ENCODE data around the gene LCE1E.

Gene LCE1E

GRCh38 chr1:152786077-152786476 is at the start of gene LCE1E:
Gene LCE1E, plus strand, starts transcription at chr1:152786257. Its CDS starts 1,043 bp downstream, at chr1:152787300.
- Mint-ChIP-seq H3K27me3 (peaks cover 64% of the 10 kb centered on the region), H3K9me3 (no peaks in the 10 kb centered on the region), H3K4me1 (no peaks in the 10 kb centered on the region), H3K36me3 (ENCODE audit: insufficient read depth) (no peaks in the 10 kb centered on the region), H3K27ac (ENCODE audit: low read depth) (no peak within 1 kb of the TSS), H3K4me3 (no peak within 1 kb of the TSS)
- ATAC-seq (replicated peaks; ENCODE audit: extremely low read depth, poor library complexity, severe bottlenecking), result no peak
- DNase-seq (ENCODE audit: low spot score in 2 of 2), result no peak

DNA sequence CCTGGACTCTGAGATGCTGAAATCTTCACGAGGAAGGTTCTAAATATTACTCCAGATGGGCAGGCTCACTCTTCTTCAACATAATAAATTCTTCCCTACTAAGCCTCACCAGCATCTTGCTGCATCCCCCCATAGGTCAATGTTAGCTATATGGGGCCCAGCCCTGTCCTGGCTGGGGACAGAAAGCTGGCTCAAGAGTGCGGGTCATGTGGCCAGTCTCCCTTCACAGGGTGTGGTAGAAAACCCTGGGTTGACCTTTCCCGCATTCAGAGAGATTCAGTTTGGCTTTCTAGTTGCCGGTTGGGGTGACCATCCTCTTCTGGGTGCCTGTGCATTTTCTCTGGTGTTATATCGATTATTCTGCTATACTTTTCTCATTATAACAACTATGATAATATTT is 48.1 kb upstream of the LCE1E start:
- Mint-ChIP-seq H3K4me1 (no peaks in the 10 kb centered on the region), H3K36me3 (ENCODE audit: insufficient read depth) (no peaks in the 10 kb centered on the region), H3K27me3 (peaks cover 77% of the 10 kb centered on the region), H3K9me3 (no peaks in the 10 kb centered on the region), H3K27ac (ENCODE audit: low read depth) (no peak overlapping the region), H3K4me3 (no peak overlapping the region)
- no peak for DNase-seq (ENCODE audit: low spot score in 2 of 2)
- no peak for ATAC-seq (replicated peaks; ENCODE audit: extremely low read depth, poor library complexity, severe bottlenecking)

DNA sequence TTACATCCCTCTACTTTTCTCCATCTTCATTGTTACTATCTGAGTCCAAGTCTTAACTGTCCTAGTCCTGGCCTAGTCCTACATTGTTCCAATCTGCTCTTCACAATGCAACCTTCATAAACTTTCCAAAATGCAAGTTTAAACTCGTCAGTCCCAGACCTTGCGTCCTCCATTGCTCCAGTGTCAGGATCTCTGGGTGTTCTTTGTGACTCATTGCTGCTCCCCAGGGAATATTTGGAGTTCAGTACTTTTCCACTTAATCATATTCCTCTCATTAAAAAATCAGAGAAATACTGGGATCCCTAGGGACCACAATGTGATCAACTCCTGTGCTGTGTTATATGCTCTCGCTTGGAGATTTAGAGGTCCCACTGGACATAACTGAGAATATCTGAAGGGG is 46.2 kb upstream of the LCE1E start:
- ATAC-seq (replicated peaks; ENCODE audit: extremely low read depth, poor library complexity, severe bottlenecking), result no peak
- DNase-seq (ENCODE audit: low spot score in 2 of 2), result no peak
- Mint-ChIP-seq H3K27ac (ENCODE audit: low read depth) (no peak overlapping the region), H3K27me3 (peaks cover 76% of the 10 kb centered on the region), H3K4me3 (no peak overlapping the region), H3K36me3 (ENCODE audit: insufficient read depth) (no peaks in the 10 kb centered on the region), H3K4me1 (no peaks in the 10 kb centered on the region), H3K9me3 (no peaks in the 10 kb centered on the region)

GRCh38 chr1:152741656-152742055 is 44.4 kb upstream of the LCE1E start:
- H3K9me3 Mint-ChIP-seq, result no peaks in the 10 kb centered on the region
- H3K27me3 Mint-ChIP-seq, result peaks cover 72% of the 10 kb centered on the region

GRCh38 chr1:152743371-152744145 is 42.5 kb upstream of the LCE1E start:
- DNase-seq (ENCODE audit: low spot score in 2 of 2), result no peak
- no peak for ATAC-seq (replicated peaks; ENCODE audit: extremely low read depth, poor library complexity, severe bottlenecking)
- no peaks in the 10 kb centered on the region for H3K36me3 Mint-ChIP-seq (ENCODE audit: insufficient read depth)
- no peak overlapping the region for H3K27ac Mint-ChIP-seq (ENCODE audit: low read depth)
- H3K27me3 Mint-ChIP-seq, result peaks cover 68% of the 10 kb centered on the region
- no peak overlapping the region for H3K4me3 Mint-ChIP-seq
- no peaks in the 10 kb centered on the region for H3K4me1 Mint-ChIP-seq
- H3K9me3 Mint-ChIP-seq, result no peaks in the 10 kb centered on the region

More at GRCh38 chr1:152741656-152742055, 44.4 kb upstream of the LCE1E start:
- Mint-ChIP-seq H3K27ac (ENCODE audit: low read depth) (no peak overlapping the region), H3K4me3 (no peak overlapping the region), H3K4me1 (no peaks in the 10 kb centered on the region), H3K36me3 (ENCODE audit: insufficient read depth) (no peaks in the 10 kb centered on the region)
- DNase-seq (ENCODE audit: low spot score in 2 of 2), result no peak
- no peak for ATAC-seq (replicated peaks; ENCODE audit: extremely low read depth, poor library complexity, severe bottlenecking)

GRCh38 chr1:152745289-152745704 is 40.8 kb upstream of the LCE1E start:
- ATAC-seq (replicated peaks; ENCODE audit: extremely low read depth, poor library complexity, severe bottlenecking), result no peak
- Mint-ChIP-seq H3K27me3 (peaks cover 71% of the 10 kb centered on the region), H3K4me1 (no peaks in the 10 kb centered on the region), H3K9me3 (no peaks in the 10 kb centered on the region), H3K36me3 (ENCODE audit: insufficient read depth) (no peaks in the 10 kb centered on the region), H3K27ac (ENCODE audit: low read depth) (no peak overlapping the region), H3K4me3 (no peak overlapping the region)
- no peak for DNase-seq (ENCODE audit: low spot score in 2 of 2)

GRCh38 chr1:152745765-152746444 is 40.2 kb upstream of the LCE1E start:
- Mint-ChIP-seq H3K4me1 (no peaks in the 10 kb centered on the region), H3K27ac (ENCODE audit: low read depth) (no peak overlapping the region)
- ATAC-seq (replicated peaks; ENCODE audit: extremely low read depth, poor library complexity, severe bottlenecking), result no peak

DNA sequence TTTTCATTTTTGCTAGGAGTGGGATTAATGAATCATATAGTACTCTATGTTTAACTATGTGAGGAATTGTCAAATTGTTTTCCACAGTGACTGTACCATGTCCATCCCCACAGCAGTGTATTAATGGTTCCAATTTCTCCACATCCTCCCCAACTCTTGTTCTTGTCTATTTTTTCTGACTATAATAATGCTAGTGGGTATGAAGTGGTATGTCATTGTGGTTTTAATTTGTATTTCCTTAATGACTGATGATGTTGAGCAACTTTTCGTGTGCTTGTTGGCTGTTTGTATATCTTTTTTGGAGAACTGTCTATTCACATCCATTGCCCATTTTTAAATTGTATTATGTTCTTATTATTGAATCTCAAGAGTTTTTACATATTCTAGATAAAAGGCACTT is 38.2 kb upstream of the LCE1E start:
- no peaks in the 10 kb centered on the region for H3K4me1 Mint-ChIP-seq
- no peaks in the 10 kb centered on the region for H3K9me3 Mint-ChIP-seq
- H3K27ac Mint-ChIP-seq (ENCODE audit: low read depth), result no peak overlapping the region
- DNase-seq (ENCODE audit: low spot score in 2 of 2) (no peak), ATAC-seq (replicated peaks; ENCODE audit: extremely low read depth, poor library complexity, severe bottlenecking) (no peak)
- no peaks in the 10 kb centered on the region for H3K36me3 Mint-ChIP-seq (ENCODE audit: insufficient read depth)
- H3K4me3 Mint-ChIP-seq, result no peak overlapping the region
- H3K27me3 Mint-ChIP-seq, result peaks cover 84% of the 10 kb centered on the region

More at GRCh38 chr1:152745765-152746444, 40.2 kb upstream of the LCE1E start:
- Mint-ChIP-seq H3K27me3 (peaks cover 77% of the 10 kb centered on the region), H3K4me3 (no peak overlapping the region), H3K36me3 (ENCODE audit: insufficient read depth) (no peaks in the 10 kb centered on the region), H3K9me3 (no peaks in the 10 kb centered on the region)
- DNase-seq (ENCODE audit: low spot score in 2 of 2), result no peak

GRCh38 chr1:152752225-152752624 is 33.8 kb upstream of the LCE1E start:
- H3K36me3 Mint-ChIP-seq (ENCODE audit: insufficient read depth), result no peaks in the 10 kb centered on the region
- DNase-seq (ENCODE audit: low spot score in 2 of 2) (no peak), ATAC-seq (replicated peaks; ENCODE audit: extremely low read depth, poor library complexity, severe bottlenecking) (no peak)
- peaks cover 89% of the 10 kb centered on the region for H3K27me3 Mint-ChIP-seq
- no peaks in the 10 kb centered on the region for H3K9me3 Mint-ChIP-seq
- H3K27ac Mint-ChIP-seq (ENCODE audit: low read depth), result no peak overlapping the region
- H3K4me1 Mint-ChIP-seq, result no peaks in the 10 kb centered on the region
- no peak overlapping the region for H3K4me3 Mint-ChIP-seq

DNA sequence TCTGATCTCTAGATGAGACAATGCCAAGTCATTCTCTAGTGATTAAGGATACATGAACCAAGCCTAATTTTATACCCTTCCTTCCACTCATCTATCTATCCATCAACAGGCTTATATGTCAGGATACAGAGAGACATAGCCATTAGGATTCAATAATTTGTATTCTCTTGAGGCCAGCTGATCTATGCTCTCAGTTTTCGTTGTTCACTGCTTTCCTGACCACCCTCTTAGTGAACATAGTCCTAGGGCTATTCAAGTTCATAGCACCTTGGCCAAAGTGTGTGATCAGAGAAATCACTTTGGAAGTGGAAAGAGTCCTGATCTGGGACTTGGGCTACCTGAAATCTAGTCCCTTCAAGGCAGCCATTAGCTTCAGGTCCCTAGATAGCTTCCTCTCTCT is 32.5 kb upstream of the LCE1E start:
- peaks cover 86% of the 10 kb centered on the region for H3K27me3 Mint-ChIP-seq
- DNase-seq (ENCODE audit: low spot score in 2 of 2) (no peak), ATAC-seq (replicated peaks; ENCODE audit: extremely low read depth, poor library complexity, severe bottlenecking) (no peak)
- no peaks in the 10 kb centered on the region for H3K4me1 Mint-ChIP-seq
- H3K27ac Mint-ChIP-seq (ENCODE audit: low read depth), result no peak overlapping the region
- no peaks in the 10 kb centered on the region for H3K9me3 Mint-ChIP-seq
- H3K4me3 Mint-ChIP-seq, result no peak overlapping the region
- no peaks in the 10 kb centered on the region for H3K36me3 Mint-ChIP-seq (ENCODE audit: insufficient read depth)

GRCh38 chr1:152756872-152757271 is 29.2 kb upstream of the LCE1E start:
- Mint-ChIP-seq H3K4me3 (no peak overlapping the region), H3K27me3 (peaks cover 80% of the 10 kb centered on the region), H3K36me3 (ENCODE audit: insufficient read depth) (no peaks in the 10 kb centered on the region), H3K4me1 (no peaks in the 10 kb centered on the region), H3K9me3 (no peaks in the 10 kb centered on the region), H3K27ac (ENCODE audit: low read depth) (no peak overlapping the region)
- DNase-seq (ENCODE audit: low spot score in 2 of 2) (no peak), ATAC-seq (replicated peaks; ENCODE audit: extremely low read depth, poor library complexity, severe bottlenecking) (no peak)

DNA sequence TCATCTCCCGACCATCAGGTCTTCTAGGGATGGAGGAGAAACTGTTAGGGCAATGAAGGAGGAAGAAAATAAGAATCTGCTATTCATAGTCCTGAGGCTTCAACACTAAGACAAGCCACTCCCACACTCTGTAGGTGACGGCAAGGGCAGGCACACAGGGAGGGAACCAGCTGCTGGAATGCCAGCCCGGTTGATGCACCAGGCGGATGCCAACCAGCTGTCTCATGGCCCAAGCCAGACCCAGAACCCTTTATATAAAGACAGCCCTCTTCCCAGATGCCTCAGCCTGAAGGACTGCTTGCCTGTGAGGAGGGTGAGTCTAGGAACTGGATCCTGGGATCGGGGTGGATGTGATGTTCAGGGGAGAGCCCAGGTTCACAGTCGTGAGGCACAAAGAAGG is 28.3 kb upstream of the LCE1E start, which contains the start of gene KPRP:
Gene KPRP, plus strand, starts transcription at position 279 of the 400 bp plus-strand sequence. CDS start 1,564 bp downstream, outside the sequence.
- Mint-ChIP-seq H3K27ac (ENCODE audit: low read depth) (no peak within 1 kb of the TSS), H3K36me3 (ENCODE audit: insufficient read depth) (no peaks in the 10 kb centered on the region), H3K4me3 (no peak within 1 kb of the TSS), H3K4me1 (no peaks in the 10 kb centered on the region), H3K27me3 (peaks cover 80% of the 10 kb centered on the region), H3K9me3 (no peaks in the 10 kb centered on the region)
- DNase-seq (ENCODE audit: low spot score in 2 of 2) (no peak), ATAC-seq (replicated peaks; ENCODE audit: extremely low read depth, poor library complexity, severe bottlenecking) (no peak)

DNA sequence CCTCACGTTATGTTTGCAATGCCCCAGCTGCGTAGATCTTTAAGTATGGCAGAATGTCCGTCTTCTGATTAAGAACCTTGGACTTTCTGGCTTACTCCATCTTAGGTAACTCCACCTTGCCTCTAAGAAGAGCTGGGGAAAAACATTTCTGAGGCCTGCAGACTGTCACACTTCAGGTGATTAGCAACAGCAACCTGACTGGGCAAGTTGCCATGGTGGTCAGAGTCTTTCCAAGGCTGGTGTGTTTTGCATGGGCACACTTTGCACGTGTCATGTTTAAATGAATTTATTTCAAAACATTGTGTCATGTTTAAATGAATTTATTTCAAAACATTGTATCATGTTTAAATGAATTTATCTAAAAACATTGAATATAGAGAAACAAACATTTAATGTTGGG is 27.4 kb upstream of the LCE1E start:
- no peak overlapping the region for H3K27ac Mint-ChIP-seq (ENCODE audit: low read depth)
- no peaks in the 10 kb centered on the region for H3K4me1 Mint-ChIP-seq
- H3K9me3 Mint-ChIP-seq, result no peaks in the 10 kb centered on the region
- peaks cover 76% of the 10 kb centered on the region for H3K27me3 Mint-ChIP-seq
- DNase-seq (ENCODE audit: low spot score in 2 of 2) (no peak), ATAC-seq (replicated peaks; ENCODE audit: extremely low read depth, poor library complexity, severe bottlenecking) (no peak)
- no peak overlapping the region for H3K4me3 Mint-ChIP-seq
- H3K36me3 Mint-ChIP-seq (ENCODE audit: insufficient read depth), result no peaks in the 10 kb centered on the region

All from central memory CD8-positive, alpha-beta T cell (primary cell).